ENCODE measurements around the gene LRP5. TPM values are rescaled to one million over a fixed set of nuclear protein-coding genes. Genes with fewer than 3 reads are reported as not detected.
A peak's percentile ranks its signal among the peaks of the same experiment; 100 is the strongest.
"Not testable (repeated sequence)": the region's sequence is repeated elsewhere in the genome, so short reads cannot be mapped to it uniquely, and the experiment has no call there.

LRP5 gene
- total RNA-seq, 4 donors from 2014 or later, result 27.3 to 60.1 (median 35.0) TPM

DNA sequence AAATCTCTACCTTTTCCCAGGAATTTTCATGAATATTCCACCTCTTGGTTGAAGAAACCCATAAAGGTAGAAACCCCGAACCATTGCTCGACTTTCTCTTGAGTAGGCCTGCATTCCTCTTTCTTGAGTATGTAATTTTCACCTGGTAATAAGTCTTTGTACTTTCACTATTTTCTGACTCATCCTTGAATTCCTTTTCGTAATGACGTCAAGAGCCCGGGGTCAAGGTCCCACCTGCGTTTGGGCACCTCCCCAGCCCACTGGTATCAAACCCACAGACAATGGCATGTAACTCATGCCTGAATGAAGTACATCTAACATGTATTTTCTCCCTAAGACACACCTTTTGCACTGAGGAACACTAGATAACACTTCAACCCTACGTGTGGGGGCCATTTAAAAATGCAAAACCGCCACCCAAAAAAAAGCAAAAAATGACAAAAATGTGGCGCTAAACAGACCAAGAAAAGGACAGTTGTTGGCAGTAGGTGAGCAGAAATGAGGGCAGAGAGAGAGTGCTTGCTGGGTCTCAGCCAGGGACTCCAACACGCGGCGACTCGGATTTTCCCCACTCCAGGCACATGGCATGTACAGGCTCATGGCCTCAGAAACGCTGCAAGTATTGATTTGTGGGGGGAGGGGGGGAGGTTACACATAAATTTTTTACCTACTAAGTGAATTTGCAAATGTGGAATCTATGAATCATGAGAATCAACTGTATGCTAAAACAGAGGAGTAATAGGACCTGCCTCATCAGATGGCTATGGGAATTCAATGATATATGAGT is 36.5 kb upstream of the LRP5 start:
- no peaks in the 10 kb centered on the region for H3K9me3 ChIP-seq
- DNase-seq (ENCODE audit: low spot score in 2 of 2), result no peak
- no peak overlapping the region for H3K27ac ChIP-seq
- TF ChIP-seq, protein P1, sequence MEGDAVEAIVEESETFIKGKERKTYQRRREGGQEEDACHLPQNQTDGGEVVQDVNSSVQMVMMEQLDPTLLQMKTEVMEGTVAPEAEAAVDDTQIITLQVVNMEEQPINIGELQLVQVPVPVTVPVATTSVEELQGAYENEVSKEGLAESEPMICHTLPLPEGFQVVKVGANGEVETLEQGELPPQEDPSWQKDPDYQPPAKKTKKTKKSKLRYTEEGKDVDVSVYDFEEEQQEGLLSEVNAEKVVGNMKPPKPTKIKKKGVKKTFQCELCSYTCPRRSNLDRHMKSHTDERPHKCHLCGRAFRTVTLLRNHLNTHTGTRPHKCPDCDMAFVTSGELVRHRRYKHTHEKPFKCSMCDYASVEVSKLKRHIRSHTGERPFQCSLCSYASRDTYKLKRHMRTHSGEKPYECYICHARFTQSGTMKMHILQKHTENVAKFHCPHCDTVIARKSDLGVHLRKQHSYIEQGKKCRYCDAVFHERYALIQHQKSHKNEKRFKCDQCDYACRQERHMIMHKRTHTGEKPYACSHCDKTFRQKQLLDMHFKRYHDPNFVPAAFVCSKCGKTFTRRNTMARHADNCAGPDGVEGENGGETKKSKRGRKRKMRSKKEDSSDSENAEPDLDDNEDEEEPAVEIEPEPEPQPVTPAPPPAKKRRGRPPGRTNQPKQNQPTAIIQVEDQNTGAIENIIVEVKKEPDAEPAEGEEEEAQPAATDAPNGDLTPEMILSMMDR (IDR thresholded peaks at IDR 0.05), result no peak
- TF ChIP-seq POLR2A (IDR thresholded peaks at IDR 0.05), result no peak
- TF ChIP-seq POLR2AphosphoS5 (IDR thresholded peaks at IDR 0.05), result no peak
- no peak for TF ChIP-seq EP300 (IDR thresholded peaks at IDR 0.05)
- H3K4me3 ChIP-seq, result no peak overlapping the region
- H3K27me3 ChIP-seq, result no peaks in the 10 kb centered on the region
- 63% methylated on average over 14 of the region's 14 CpGs for WGBS
- no peaks in the 10 kb centered on the region for H3K36me3 ChIP-seq
- peaks cover 20% of the 10 kb centered on the region for H3K4me1 ChIP-seq

DNA sequence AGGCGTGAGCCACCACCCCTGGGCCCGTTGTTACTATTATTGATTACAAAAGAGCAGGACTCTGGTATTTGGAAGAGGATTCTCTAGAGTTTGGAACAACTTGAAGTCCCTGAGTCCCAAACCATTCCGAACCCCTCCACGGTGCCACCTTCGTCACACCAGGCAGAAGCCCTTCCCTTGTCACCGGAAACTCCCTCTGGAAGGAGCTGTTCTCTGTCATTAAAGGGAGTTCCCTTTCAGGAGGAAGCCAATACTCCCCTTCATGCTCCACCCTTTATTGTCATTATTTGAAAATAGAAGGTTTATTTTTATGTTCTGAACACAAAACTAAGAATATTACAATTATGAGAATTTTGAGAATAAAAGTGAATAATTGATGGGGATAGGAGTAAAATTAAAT is 35.5 kb upstream of the LRP5 start:
- TF ChIP-seq, protein P1 (IDR thresholded peaks at IDR 0.05), result no peak
- TF ChIP-seq POLR2AphosphoS5 (IDR thresholded peaks at IDR 0.05) (no peak), POLR2A (IDR thresholded peaks at IDR 0.05) (no peak), EP300 (IDR thresholded peaks at IDR 0.05) (no peak)
- WGBS, result 74% methylated on average over 6 of the region's 6 CpGs
- Histone ChIP-seq H3K36me3 (no peaks in the 10 kb centered on the region), H3K4me3 (no peak overlapping the region), H3K27ac (no peak overlapping the region), H3K27me3 (no peaks in the 10 kb centered on the region), H3K4me1 (peaks cover 13% of the 10 kb centered on the region), H3K9me3 (no peaks in the 10 kb centered on the region)
- no peak for DNase-seq (ENCODE audit: low spot score in 2 of 2)

DNA sequence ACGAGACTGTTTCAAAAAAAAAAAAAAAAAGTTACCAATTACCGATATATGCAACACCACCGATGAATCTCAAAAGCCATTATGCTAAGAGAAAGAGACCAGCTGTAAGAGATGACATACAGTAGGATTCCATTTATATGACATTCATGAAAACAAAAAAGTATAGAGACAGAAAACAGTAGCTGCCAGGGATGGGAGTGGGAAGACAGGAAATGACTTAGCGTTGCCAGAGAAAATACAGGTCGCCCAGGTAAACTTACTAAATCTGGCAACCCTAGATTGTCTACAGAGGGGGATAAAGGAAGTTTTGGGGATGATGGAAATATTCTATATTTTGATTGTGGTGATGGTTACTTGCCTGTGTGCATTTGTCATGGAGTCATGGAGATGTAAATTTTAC is 32.7 kb upstream of the LRP5 start:
- Histone ChIP-seq H3K4me1 (peaks cover 14% of the 10 kb centered on the region), H3K27ac (no peak overlapping the region), H3K27me3 (no peaks in the 10 kb centered on the region), H3K36me3 (no peaks in the 10 kb centered on the region), H3K4me3 (no peak overlapping the region), H3K9me3 (no peaks in the 10 kb centered on the region)
- TF ChIP-seq POLR2A (IDR thresholded peaks at IDR 0.05) (no peak), POLR2AphosphoS5 (IDR thresholded peaks at IDR 0.05) (no peak), EP300 (IDR thresholded peaks at IDR 0.05) (no peak)
- TF ChIP-seq, protein P1 (IDR thresholded peaks at IDR 0.05), result no peak
- DNase-seq (ENCODE audit: low spot score in 2 of 2), result no peak
- 74% methylated on average over 5 of the region's 5 CpGs for WGBS

DNA sequence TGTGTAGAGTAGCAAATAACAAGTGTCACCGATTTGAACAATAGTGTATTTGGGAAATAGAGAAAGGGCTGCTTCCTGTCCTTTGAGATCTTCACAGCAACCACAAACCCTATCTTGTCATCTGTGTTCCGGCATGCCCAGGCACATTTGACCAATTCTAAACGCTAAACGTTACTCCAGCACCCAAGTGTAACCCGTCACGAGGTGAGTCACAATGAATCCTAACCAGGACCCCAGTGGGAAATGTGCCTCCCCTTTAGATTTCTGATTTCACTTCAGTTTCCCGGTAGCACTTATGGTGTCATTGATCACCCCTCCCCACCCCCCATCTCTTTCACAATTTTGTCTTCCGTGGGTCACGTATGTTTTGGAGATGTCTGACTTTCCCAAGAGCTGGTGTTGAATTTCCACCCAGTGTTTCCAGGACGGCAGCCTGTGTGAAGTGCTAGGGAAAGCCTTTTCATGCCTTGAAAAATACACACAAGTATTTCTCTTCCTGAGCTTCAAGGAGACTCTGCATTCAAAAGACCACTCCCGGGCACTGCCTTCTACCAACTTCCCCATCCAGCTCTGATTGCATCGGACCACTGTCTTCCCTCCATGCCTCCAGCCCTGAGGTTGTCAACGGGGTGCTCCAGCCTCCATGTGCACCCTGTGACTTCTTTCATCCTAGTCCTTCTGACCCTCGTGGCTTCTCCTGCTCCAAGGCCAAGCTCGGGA is 30.1 kb upstream of the LRP5 start:
- Histone ChIP-seq H3K4me3 (peak overlapping the region; percentile 7), H3K27ac (no peak overlapping the region), H3K4me1 (peaks cover 8% of the 10 kb centered on the region), H3K9me3 (no peaks in the 10 kb centered on the region), H3K36me3 (no peaks in the 10 kb centered on the region), H3K27me3 (no peaks in the 10 kb centered on the region)
- WGBS, result 42% methylated on average over 15 of the region's 15 CpGs
- TF ChIP-seq POLR2A (IDR thresholded peaks at IDR 0.05) (no peak), EP300 (IDR thresholded peaks at IDR 0.05) (no peak), POLR2AphosphoS5 (IDR thresholded peaks at IDR 0.05) (no peak)
- TF ChIP-seq, protein P1 (IDR thresholded peaks at IDR 0.05), result no peak
- no peak for DNase-seq (ENCODE audit: low spot score in 2 of 2)

DNA sequence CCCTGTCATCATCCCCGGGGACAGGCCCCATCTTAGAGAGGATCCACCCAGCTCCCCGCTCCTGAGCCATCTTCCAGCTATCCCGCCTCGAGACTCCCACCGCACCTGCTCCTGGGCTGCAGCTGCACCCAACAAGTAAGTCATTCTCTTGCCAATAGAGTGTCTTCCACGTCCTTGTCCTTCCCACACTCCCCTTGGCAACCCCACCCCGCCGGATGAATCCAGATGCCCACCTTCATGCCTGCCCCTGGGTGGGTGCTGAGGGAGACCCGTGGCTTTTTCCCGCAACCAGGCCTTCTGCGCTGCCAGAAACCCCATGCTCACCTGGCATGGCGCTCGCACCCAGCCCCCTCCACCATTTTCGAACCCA is 29.5 kb upstream of the LRP5 start:
- H3K36me3 ChIP-seq, result no peaks in the 10 kb centered on the region
- no peak for DNase-seq (ENCODE audit: low spot score in 2 of 2)
- H3K27me3 ChIP-seq, result no peaks in the 10 kb centered on the region
- no peaks in the 10 kb centered on the region for H3K9me3 ChIP-seq
- no peak for TF ChIP-seq POLR2AphosphoS5 (IDR thresholded peaks at IDR 0.05)
- TF ChIP-seq POLR2A (IDR thresholded peaks at IDR 0.05), result no peak
- TF ChIP-seq EP300 (IDR thresholded peaks at IDR 0.05), result no peak
- TF ChIP-seq, protein P1 (IDR thresholded peaks at IDR 0.05), result no peak
- no peak overlapping the region for H3K4me3 ChIP-seq
- peaks cover 8% of the 10 kb centered on the region for H3K4me1 ChIP-seq
- H3K27ac ChIP-seq, result no peak overlapping the region
- 93% methylated on average over 14 of the region's 14 CpGs for WGBS

DNA sequence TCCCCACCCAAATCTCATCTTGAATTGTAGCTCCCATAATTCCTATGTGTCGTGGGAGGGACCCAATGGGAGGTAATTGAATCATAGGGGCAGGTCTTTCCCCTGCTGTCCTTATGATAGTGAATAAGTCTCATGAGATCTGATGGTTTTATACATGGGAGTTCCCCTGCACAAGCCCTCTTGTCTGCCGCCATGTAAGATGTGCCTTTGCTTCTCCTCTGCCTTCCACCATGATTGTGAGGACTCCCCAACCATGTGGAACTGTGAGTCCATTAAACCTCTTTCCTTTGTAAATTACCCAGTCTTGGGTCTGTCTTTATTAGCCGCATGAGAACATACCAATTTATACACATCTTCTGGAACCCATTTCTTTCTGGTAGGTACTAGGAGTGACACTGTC is 27.8 kb upstream of the LRP5 start:
- not testable (repeated sequence) for H3K27ac ChIP-seq; H3K4me3 ChIP-seq; H3K36me3 ChIP-seq; DNase-seq (ENCODE audit: low spot score in 2 of 2); H3K27me3 ChIP-seq; H3K9me3 ChIP-seq; H3K4me1 ChIP-seq
- 88% methylated on average over 3 of the region's 3 CpGs for WGBS

Measured in suprapubic skin (tissue), 4 donors.